ENCODE measurements around the gene TFF3.

The TFF3 gene

DNA sequence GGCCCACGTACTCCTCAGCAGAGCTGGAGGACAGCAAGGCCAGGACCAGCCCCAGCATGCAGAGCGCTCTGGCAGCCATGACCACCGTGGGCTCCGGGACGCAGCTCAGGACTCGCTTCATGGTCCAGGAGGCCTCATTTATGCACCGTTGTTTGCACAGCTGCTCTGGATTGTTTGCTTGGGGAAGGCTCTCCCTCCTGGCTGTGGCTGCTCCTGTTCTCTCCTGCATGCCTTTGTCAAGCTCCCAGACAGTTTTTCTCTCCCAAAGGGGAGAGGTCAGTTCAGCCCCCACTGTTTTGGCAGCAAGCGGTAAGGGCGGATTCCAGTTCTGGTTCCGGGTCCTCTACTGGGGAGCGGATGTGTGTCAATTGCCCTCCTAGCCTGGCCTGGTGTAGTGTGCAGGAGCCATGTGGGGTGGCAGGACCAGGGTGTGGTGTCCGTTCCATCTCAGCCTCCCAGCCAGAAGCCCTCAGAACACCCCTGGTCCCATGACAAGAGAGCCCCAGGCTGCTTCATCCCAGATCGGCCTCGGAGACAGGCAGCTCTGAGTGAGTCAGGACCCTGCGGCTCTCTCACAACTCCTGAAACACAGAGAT lies at the start of gene TFF3:
Gene TFF3 (minus strand): TSS at position 114 of the 596 bp plus-strand sequence. CDS start 35 bp downstream, at position 79.
- DNase-seq (ENCODE audit: low read depth, low spot score): no peak
- no peak within 1 kb of the TSS for H3K4me3 ChIP-seq (ENCODE audit: low read depth, low read length)
- CTCF ChIA-PET: no interaction called here
- POLR2A ChIA-PET: no interaction called here
- no peak for TF ChIP-seq CTCF (IDR thresholded peaks at IDR 0.05; ENCODE audit: insufficient read depth, low read length, missing control alignments)

GRCh38 chr21:42364304-42364865 lies 49.2 kb upstream of the TFF3 start:
- TF ChIP-seq CTCF (IDR thresholded peaks at IDR 0.05; ENCODE audit: insufficient read depth, low read length, missing control alignments): no peak
- no peak overlapping the region for H3K4me3 ChIP-seq (ENCODE audit: low read depth, low read length)
- ChIA-PET POLR2A (no interaction called here), CTCF (no interaction called here)
- DNase-seq (ENCODE audit: low read depth, low spot score): no peak

- CTCF ChIA-PET: no interaction called here
- DNase-seq (ENCODE audit: low read depth, low spot score): no peak
- POLR2A ChIA-PET: no interaction called here
These were observed 48.1 kb upstream of the TFF3 start for GRCh38 chr21:42363312-42363711.

GRCh38 chr21:42362700-42363099 lies 47.5 kb upstream of the TFF3 start:
- ChIA-PET CTCF (no interaction called here), POLR2A (no interaction called here)
- H3K4me3 ChIP-seq (ENCODE audit: low read depth, low read length): no peak overlapping the region
- DNase-seq (ENCODE audit: low read depth, low spot score): no peak
- TF ChIP-seq CTCF (IDR thresholded peaks at IDR 0.05; ENCODE audit: insufficient read depth, low read length, missing control alignments): no peak

More at GRCh38 chr21:42363312-42363711, 48.1 kb upstream of the TFF3 start:
- H3K4me3 ChIP-seq (ENCODE audit: low read depth, low read length): no peak overlapping the region
- no peak for TF ChIP-seq CTCF (IDR thresholded peaks at IDR 0.05; ENCODE audit: insufficient read depth, low read length, missing control alignments)

DNA sequence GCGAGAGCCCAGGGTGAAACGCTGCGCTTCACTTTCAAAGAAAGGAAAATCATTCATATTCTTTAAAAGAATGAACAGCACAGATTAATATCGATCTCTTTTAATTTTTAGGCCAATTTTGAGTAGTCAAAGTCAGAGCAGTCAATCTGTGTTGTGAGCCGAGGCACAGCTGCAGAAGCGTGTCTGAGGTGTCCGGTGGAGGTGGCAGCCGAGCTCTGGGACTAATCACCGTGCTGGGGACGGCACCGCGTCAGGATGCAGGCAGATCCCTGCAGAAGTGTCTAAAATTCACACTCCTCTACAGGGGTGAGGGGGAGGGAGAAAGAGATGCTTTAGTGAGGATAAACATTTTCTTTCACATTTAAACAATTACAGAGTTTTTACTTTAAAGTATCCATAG lies 47.0 kb upstream of the TFF3 start:
- no peak for DNase-seq (ENCODE audit: low read depth, low spot score)
- ChIA-PET CTCF (no interaction called here), POLR2A (no interaction called here)
- TF ChIP-seq CTCF (IDR thresholded peaks at IDR 0.05; ENCODE audit: insufficient read depth, low read length, missing control alignments): no peak
- no peak overlapping the region for H3K4me3 ChIP-seq (ENCODE audit: low read depth, low read length)

DNA sequence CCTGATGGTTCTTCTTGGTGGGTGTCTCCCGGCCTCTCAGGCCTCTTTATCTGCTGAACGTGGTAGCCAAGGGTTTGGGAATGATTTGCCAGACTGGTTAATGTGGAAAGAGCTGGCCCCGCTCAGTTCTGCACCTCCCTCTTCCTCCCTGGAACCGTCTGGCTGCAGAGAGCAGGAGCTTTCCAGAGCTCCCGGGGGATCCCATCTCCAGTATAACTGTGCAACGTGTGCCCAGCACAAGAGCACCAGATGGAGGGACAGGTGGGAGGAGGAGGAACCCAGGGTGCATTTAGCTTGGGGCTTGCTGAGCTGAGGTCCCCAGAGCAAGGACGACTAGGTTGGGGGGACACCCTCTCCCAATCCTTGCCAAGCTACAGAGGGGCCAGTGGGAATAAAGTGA lies 46.1 kb upstream of the TFF3 start:
- TF ChIP-seq CTCF (IDR thresholded peaks at IDR 0.05; ENCODE audit: insufficient read depth, low read length, missing control alignments): no peak
- CTCF ChIA-PET: no interaction called here
- POLR2A ChIA-PET: no interaction called here
- H3K4me3 ChIP-seq (ENCODE audit: low read depth, low read length): no peak overlapping the region
- no peak for DNase-seq (ENCODE audit: low read depth, low spot score)
